Thyroid gland (tissue), 4 donors: ENCODE results near the gene CLIP2. TPM values are rescaled to one million over a fixed set of nuclear protein-coding genes. Genes with fewer than 3 reads are reported as not detected.
A peak's percentile ranks its signal among the peaks of the same experiment; 100 is the strongest.

Experiments
- DNase-seq, 2 donors: peaks; one replicate each; pipeline ENCODE4 v3.0.0-alpha.2; 2019
- H3K27ac ChIP-seq, 3 donors: fragments of 200-600 bp; sonication (generic); 1 replicate in 2 of 3; 2 replicates in 1 of 3; pipeline ENCODE4 v1.5.1; 2016 to 2019; ENCODE audit warnings: mild to moderate bottlenecking in 1 of 3, moderate library complexity in 1 of 3
- H3K27me3 ChIP-seq: fragments of 200-600 bp; sonication (generic); one replicate; pipeline ENCODE4 v1.5.1; 2019
- H3K36me3 ChIP-seq, 2 donors: fragments of 200-600 bp; sonication (generic); one replicate each; pipeline ENCODE4 v1.5.1; 2016 to 2019
- H3K4me1 ChIP-seq, 2 donors: fragments of 200-600 bp; sonication (generic); one replicate each; pipeline ENCODE4 v1.5.1; 2017 to 2019
- H3K4me3 ChIP-seq, 3 donors: fragments of 200-600 bp; sonication (generic); replicated peaks in 1 of 3; 1 replicate in 2 of 3; 2 replicates in 1 of 3; pipeline ENCODE4 v1.5.1; 2016; ENCODE audit warnings: mild to moderate bottlenecking in 1 of 3
- H3K9me3 ChIP-seq: fragments of 200-600 bp; sonication (generic); one replicate; pipeline ENCODE4 v1.5.1; 2017
- POLR2A ChIP-seq, 2 donors: fragments of 450-650 bp; IDR thresholded peaks; one replicate each; pipeline ENCODE4 v1.6.1; 2017; ENCODE audit warnings: antibody characterized with exemption in 2 of 2, mild to moderate bottlenecking in 2 of 2, moderate library complexity in 1 of 2
- WGBS, 2 donors: methylation state at CpG; one replicate each; pipeline ENCODE4 v1.1.5; 2017; 5-methylcytosine and 5-hydroxymethylcytosine counted together
- intact Hi-C: fragments of 100-400 bp; cut with DNase I; formaldehyde crosslinking; loops from one replicate; pipeline ENCODE4 v1.15.1; 2023
- total RNA-seq, 4 donors: library from RNA; depleted of rRNA; stranded (reverse); fragments of >200 nt; gene quantifications; one replicate each; pipeline ENCODE4 v1.2.3, GENCODE V29; 2016
- TF ChIP-seq, protein P1 (sequence below), 6 experiments: fragments of 200-600 bp in 3 of 6; fragments of 450-650 bp in 3 of 6; sonication (generic) in 3 of 6; IDR thresholded peaks; one replicate each; pipeline ENCODE4 v1.5.1; 2016 to 2019; ENCODE audit warnings: antibody characterized with exemption in 6 of 6, mild to moderate bottlenecking in 2 of 6, inconsistent platforms in 1 of 6, moderate library complexity in 1 of 6

Gene CLIP2
- total RNA-seq, 4 donors from 2014 or later, result 4.4 to 16.5 (median 6.7) TPM

- Histone ChIP-seq H3K4me3 (no peak overlapping the region), H3K9me3 (no peaks in the 10 kb centered on the region), H3K27ac (no peak overlapping the region), H3K27me3 (no peaks in the 10 kb centered on the region), H3K36me3 (no peaks in the 10 kb centered on the region), H3K4me1 (no peaks in the 10 kb centered on the region)
- WGBS, 2 donors, result 88 to 92% methylated on average over 16 to 30 of the region's 30 CpGs
- TF ChIP-seq POLR2A (IDR thresholded peaks at IDR 0.05), result no peak
- TF ChIP-seq, protein P1, sequence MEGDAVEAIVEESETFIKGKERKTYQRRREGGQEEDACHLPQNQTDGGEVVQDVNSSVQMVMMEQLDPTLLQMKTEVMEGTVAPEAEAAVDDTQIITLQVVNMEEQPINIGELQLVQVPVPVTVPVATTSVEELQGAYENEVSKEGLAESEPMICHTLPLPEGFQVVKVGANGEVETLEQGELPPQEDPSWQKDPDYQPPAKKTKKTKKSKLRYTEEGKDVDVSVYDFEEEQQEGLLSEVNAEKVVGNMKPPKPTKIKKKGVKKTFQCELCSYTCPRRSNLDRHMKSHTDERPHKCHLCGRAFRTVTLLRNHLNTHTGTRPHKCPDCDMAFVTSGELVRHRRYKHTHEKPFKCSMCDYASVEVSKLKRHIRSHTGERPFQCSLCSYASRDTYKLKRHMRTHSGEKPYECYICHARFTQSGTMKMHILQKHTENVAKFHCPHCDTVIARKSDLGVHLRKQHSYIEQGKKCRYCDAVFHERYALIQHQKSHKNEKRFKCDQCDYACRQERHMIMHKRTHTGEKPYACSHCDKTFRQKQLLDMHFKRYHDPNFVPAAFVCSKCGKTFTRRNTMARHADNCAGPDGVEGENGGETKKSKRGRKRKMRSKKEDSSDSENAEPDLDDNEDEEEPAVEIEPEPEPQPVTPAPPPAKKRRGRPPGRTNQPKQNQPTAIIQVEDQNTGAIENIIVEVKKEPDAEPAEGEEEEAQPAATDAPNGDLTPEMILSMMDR (IDR thresholded peaks at IDR 0.05), result no peak
- DNase-seq, result no peak
- intact Hi-C loops, result loop anchor here (5.0 to 10.0 kb wide), 2 partner anchors 336 to 539 kb away; partner anchors contain the start of gene TMEM270
These were observed 114.5 kb downstream of the CLIP2 start for GRCh38 chr7:74403521-74404387.

DNA sequence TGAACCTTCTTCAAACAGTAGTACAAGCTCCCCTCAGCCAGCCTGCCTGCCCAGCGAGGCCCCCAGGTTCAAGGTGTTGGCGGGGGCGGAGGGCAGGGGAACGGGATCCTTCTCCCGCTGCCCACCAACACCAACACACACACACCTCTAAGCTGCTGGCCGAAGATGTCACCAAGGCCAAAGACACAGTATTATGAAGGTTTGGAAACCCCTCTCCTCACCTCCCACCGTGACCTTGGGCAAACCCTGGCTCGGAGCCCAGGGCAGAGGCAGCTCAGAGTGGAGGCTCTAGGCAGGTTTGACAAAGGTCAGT lies 115.1 kb downstream of the CLIP2 start:
- Histone ChIP-seq H3K9me3 (no peaks in the 10 kb centered on the region), H3K36me3 (no peaks in the 10 kb centered on the region), H3K27me3 (no peaks in the 10 kb centered on the region), H3K27ac (no peak overlapping the region), H3K4me1 (no peaks in the 10 kb centered on the region), H3K4me3 (no peak overlapping the region)
- DNase-seq, result no peak
- 88 to 94% methylated on average over 8 of the region's 8 CpGs for WGBS, 2 donors
- TF ChIP-seq, protein P1 (IDR thresholded peaks at IDR 0.05), result no peak
- TF ChIP-seq POLR2A (IDR thresholded peaks at IDR 0.05), result no peak
- intact Hi-C loops, result loop anchor here (5.0 to 10.0 kb wide), 2 partner anchors 337 to 540 kb away; partner anchors contain the start of gene TMEM270

- WGBS, 2 donors, result 79 to 83% methylated on average over 4 to 15 of the region's 15 CpGs
- TF ChIP-seq POLR2A (IDR thresholded peaks at IDR 0.05), result no peak
- Histone ChIP-seq H3K36me3 (no peaks in the 10 kb centered on the region), H3K27ac (no peak overlapping the region), H3K4me3 (no peak overlapping the region), H3K9me3 (no peaks in the 10 kb centered on the region), H3K4me1 (no peaks in the 10 kb centered on the region), H3K27me3 (no peaks in the 10 kb centered on the region)
- intact Hi-C loops, result loop anchor here (5.0 to 10.0 kb wide), 2 partner anchors 337 to 540 kb away; partner anchors contain the start of gene TMEM270
- no peak for DNase-seq
These were observed 115.5 kb downstream of the CLIP2 start for GRCh38 chr7:74404741-74405140.

GRCh38 chr7:74405191-74405898 lies 116.1 kb downstream of the CLIP2 start:
- H3K4me1 ChIP-seq, result no peaks in the 10 kb centered on the region
- H3K27me3 ChIP-seq, result no peaks in the 10 kb centered on the region
- H3K27ac ChIP-seq, result no peak overlapping the region
- H3K4me3 ChIP-seq, result no peak overlapping the region
- intact Hi-C loops, result loop anchor here (10.0 kb wide), 1 partner anchor 541 kb away; the partner anchor contains the start of gene TMEM270
- H3K9me3 ChIP-seq, result no peaks in the 10 kb centered on the region
- WGBS, 2 donors, result 37 to 38% methylated on average over 17 to 23 of the region's 31 CpGs
- TF ChIP-seq, protein P1 (IDR thresholded peaks at IDR 0.05), result peak; percentile 59 to 75 (median 69)
- no peak for TF ChIP-seq POLR2A (IDR thresholded peaks at IDR 0.05)
- peak; percentile 76 to 81 for DNase-seq
- H3K36me3 ChIP-seq, result no peaks in the 10 kb centered on the region

- no peak overlapping the region for H3K4me3 ChIP-seq
- no peaks in the 10 kb centered on the region for H3K9me3 ChIP-seq
- intact Hi-C loops, result loop anchor here (10.0 kb wide), 1 partner anchor 541 kb away; the partner anchor contains the start of gene TMEM270
- no peak overlapping the region for H3K27ac ChIP-seq
- TF ChIP-seq POLR2A (IDR thresholded peaks at IDR 0.05), result no peak
- TF ChIP-seq, protein P1 (IDR thresholded peaks at IDR 0.05), result no peak
- no peak for DNase-seq
- H3K27me3 ChIP-seq, result no peaks in the 10 kb centered on the region
- H3K36me3 ChIP-seq, result no peaks in the 10 kb centered on the region
- WGBS, 2 donors, result 78 to 84% methylated on average over 19 to 20 of the region's 20 CpGs
- H3K4me1 ChIP-seq, result no peaks in the 10 kb centered on the region
These were observed 116.8 kb downstream of the CLIP2 start for GRCh38 chr7:74405899-74406512.
